Ovary (tissue), 9 donors: Measurements from ENCODE around the gene ELOVL1. TPM values are rescaled to one million over a fixed set of nuclear protein-coding genes. Genes with fewer than 3 reads are reported as not detected.

Experiments used
- DNase-seq, 5 donors: peaks; one replicate each; pipeline ENCODE4 v3.0.0-alpha.2; 2019 to 2020
- H3K27ac ChIP-seq, 2 donors: fragments of 200-600 bp; one replicate each; pipeline versions ENCODE4 v1.5.1 to v1.8.0; 2019 to 2022
- H3K27me3 ChIP-seq: fragments of 200-600 bp; one replicate; pipeline ENCODE4 v1.8.0; 2022
- H3K36me3 ChIP-seq: fragments of 200-600 bp; sonication (generic); one replicate; pipeline ENCODE4 v1.5.1; 2019
- H3K4me1 ChIP-seq: one replicate; pipeline ENCODE4 v1.8.1; 2013; ENCODE audit warnings: mild to moderate bottlenecking, moderate library complexity; ENCODE audit not compliant: insufficient read depth
- H3K4me3 ChIP-seq: fragments of 200-600 bp; sonication (generic); one replicate; pipeline ENCODE4 v1.5.1; 2017
- H3K9me3 ChIP-seq, 2 donors: fragments of 200-600 bp in 1 of 2; sonication (generic) in 1 of 2; one replicate each; pipeline versions ENCODE4 v1.5.1 to v1.8.1; 2013 to 2019; ENCODE audit warnings: mild to moderate bottlenecking in 1 of 2, moderate library complexity in 1 of 2
- EP300 ChIP-seq: sonication (generic); formaldehyde crosslinking; IDR thresholded peaks from one replicate; pipeline ENCODE4 v1.6.1; 2017; ENCODE audit warnings: antibody characterized with exemption
- POLR2A ChIP-seq: fragments of 450-650 bp; IDR thresholded peaks from one replicate; pipeline ENCODE4 v1.6.1; 2017; ENCODE audit warnings: antibody characterized with exemption, mild to moderate bottlenecking, moderate library complexity
- WGBS, 3 donors: extraction: QIAGEN DNeasy Blood & Tissue Kit in 1 of 3; methylation state at CpG; one replicate each; pipeline versions ENCODE4 v1.1.5 to v1.1.7; 2013 to 2017; 5-methylcytosine and 5-hydroxymethylcytosine counted together
- intact Hi-C, 4 donors: fragments of 100-400 bp; cut with DNase I; formaldehyde crosslinking; loops; one replicate each; pipeline versions ENCODE4 v1.11.0 to v1.15.1; 2022 to 2023
- polyA plus RNA-seq, 2 donors: library from polyadenylated mRNA; stranded (reverse); fragments of 200-250 nt in 1 of 2; fragments of 350-450 nt in 1 of 2; fragmentation: Illumina TruSeq in 1 of 2; extraction: RNeasy Lipid Tissue Mini Kit (QIAGEN cat#74804) in 1 of 2; gene quantifications; one replicate each; pipeline ENCODE4 v1.2.3, GENCODE V29; 2013 to 2014
- total RNA-seq, 7 donors: library from RNA; depleted of rRNA in 2 of 7; stranded (reverse); fragments of >200 nt in 2 of 7; fragmentation: NEBNext Ultra II Directional in 3 of 7; extraction: Animal tissue kit (Norgen Biotek cat#: 25700) in 3 of 7; gene quantifications; one replicate each; pipeline versions ENCODE4 v1.1.0 to v1.2.4, GENCODE V29; 2016 to 2023
- TF ChIP-seq, protein P1 (sequence below), 3 donors: fragments of 450-650 bp in 2 of 3; fragments of 200-600 bp in 1 of 3; IDR thresholded peaks; one replicate each; pipeline versions ENCODE4 v1.5.1 to v1.8.0; 2016 to 2022; ENCODE audit warnings: antibody characterized with exemption in 3 of 3, mild to moderate bottlenecking in 1 of 3
- donor health status: DM: no; HTN: no; CAD: no; lungs with moderate emphysema.
- donor health status: DM: no; HTN: no; CAD: no.
- donor health status: Bipolar disorder and iron deficiency.
- donor health status: DM: yes; HTN: yes; CAD: no.
- donor health status: DM: no; HTN: no; CAD: no.
- donor health status: DM: yes; HTN: yes; CAD: no.

ELOVL1 gene
- total and polyA plus RNA-seq, 9 donors = 10.0 to 130 (median 35.4) TPM

DNA sequence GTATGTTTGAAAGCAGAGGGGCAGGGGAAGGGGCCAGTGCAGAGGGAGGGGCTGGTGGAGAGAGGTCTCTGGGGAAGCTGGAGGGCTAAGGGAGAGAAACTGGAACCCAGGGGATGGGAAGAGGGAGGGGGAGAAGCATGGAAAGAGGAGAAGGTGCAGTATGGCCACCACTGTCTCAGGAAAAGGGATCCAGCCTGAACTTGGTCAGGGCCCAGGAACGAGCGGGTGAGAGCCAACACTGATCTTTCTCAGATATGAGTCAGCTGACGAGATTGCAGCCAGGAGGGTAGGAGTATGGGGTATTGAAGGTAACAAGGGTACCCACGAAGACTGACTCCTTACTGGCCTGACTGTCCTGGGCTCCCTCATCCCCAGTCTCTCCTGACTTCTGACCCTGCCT is 49.0 kb downstream of the ELOVL1 start:
- H3K27ac ChIP-seq = no peak overlapping the region
- no peaks in the 10 kb centered on the region for H3K36me3 ChIP-seq
- H3K9me3 ChIP-seq = no peaks in the 10 kb centered on the region
- no peak for DNase-seq
- no peak for TF ChIP-seq POLR2A
- TF ChIP-seq, protein P1, sequence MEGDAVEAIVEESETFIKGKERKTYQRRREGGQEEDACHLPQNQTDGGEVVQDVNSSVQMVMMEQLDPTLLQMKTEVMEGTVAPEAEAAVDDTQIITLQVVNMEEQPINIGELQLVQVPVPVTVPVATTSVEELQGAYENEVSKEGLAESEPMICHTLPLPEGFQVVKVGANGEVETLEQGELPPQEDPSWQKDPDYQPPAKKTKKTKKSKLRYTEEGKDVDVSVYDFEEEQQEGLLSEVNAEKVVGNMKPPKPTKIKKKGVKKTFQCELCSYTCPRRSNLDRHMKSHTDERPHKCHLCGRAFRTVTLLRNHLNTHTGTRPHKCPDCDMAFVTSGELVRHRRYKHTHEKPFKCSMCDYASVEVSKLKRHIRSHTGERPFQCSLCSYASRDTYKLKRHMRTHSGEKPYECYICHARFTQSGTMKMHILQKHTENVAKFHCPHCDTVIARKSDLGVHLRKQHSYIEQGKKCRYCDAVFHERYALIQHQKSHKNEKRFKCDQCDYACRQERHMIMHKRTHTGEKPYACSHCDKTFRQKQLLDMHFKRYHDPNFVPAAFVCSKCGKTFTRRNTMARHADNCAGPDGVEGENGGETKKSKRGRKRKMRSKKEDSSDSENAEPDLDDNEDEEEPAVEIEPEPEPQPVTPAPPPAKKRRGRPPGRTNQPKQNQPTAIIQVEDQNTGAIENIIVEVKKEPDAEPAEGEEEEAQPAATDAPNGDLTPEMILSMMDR (IDR thresholded peaks at IDR 0.05) = no peak
- TF ChIP-seq EP300 = no peak
- WGBS, 3 donors = 84 to 89% (median 86%) methylated on average over 4 of the region's 4 CpGs
- H3K4me3 ChIP-seq = no peak overlapping the region
- no peaks in the 10 kb centered on the region for H3K4me1 ChIP-seq
- intact Hi-C loops = no loop called here
- H3K27me3 ChIP-seq = no peaks in the 10 kb centered on the region

DNA sequence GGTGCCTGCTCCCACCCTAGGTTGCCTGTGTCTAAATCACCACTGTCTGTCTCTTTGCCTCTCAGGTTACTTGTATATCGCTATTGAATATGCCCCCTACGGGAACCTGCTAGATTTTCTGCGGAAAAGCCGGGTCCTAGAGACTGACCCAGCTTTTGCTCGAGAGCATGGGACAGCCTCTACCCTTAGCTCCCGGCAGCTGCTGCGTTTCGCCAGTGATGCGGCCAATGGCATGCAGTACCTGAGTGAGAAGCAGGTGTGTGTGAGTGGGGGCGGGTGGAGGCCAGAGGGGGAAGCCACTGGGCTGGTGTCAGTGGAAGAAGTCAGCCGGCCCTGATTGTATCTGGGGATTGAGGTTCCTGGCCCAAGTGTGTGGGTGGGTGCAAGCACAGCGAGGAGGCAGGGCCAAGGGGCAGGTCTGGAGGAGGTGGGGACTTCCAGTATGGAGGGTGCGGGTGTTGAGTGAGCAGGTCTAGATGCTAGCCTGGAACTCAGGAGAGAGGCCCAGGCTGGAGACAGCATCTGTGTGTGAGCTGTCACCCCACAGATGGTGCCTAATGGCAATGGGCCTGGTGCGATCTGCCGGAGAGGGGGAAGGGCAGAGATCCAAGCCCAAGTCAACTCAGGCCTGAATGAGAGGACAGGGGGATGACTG is 49.9 kb downstream of the ELOVL1 start:
- Histone ChIP-seq H3K9me3 (no peaks in the 10 kb centered on the region), H3K36me3 (no peaks in the 10 kb centered on the region), H3K27ac (no peak overlapping the region), H3K4me1 (no peaks in the 10 kb centered on the region), H3K4me3 (no peak overlapping the region), H3K27me3 (no peaks in the 10 kb centered on the region)
- TF ChIP-seq, protein P1 (IDR thresholded peaks at IDR 0.05) = no peak
- no peak for TF ChIP-seq POLR2A
- no peak for TF ChIP-seq EP300
- DNase-seq = peak in 1 of 5 donors; percentile 26
- intact Hi-C loops = no loop called here
- WGBS, 3 donors = 81 to 87% (median 85%) methylated on average over 15 of the region's 15 CpGs

DNA sequence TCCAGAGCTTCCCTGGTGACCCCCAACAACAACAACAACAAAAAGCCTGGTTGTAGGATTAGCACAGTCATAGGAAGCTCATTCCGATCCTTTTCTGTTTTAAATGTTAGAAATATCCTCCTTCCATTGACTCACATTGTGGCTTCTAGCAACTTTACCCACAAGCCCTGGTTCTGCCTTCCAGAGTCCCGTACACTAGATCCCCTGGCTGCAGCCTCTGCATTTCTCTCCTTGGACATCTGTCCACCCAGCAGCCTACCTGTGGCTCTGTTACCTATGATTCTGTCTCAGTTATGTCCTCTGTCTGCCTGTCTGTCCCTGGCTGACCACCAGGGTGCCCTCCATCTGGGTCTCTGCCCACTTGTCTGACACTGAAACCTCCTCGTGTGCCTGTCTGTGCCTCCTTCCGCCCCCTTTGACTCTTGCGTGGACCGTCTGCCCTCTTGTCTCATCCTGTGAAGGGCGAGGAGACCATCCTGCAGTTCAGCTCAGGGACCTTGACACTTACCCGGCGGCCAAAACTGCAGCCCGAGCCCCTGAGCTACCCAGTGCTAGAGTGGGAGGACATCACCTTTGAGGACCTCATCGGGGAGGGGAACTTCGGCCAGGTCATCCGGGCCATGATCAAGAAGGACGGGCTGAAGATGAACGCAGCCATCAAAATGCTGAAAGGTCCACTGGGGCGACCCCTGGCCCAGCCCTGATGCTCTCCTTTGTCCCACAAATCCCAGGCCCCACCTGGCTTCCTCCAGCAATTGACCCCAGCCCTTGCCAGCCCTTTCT is 50.9 kb downstream of the ELOVL1 start:
- intact Hi-C loops = no loop called here
- no peaks in the 10 kb centered on the region for H3K27me3 ChIP-seq
- no peaks in the 10 kb centered on the region for H3K36me3 ChIP-seq
- H3K27ac ChIP-seq = no peak overlapping the region
- no peaks in the 10 kb centered on the region for H3K9me3 ChIP-seq
- DNase-seq = peak in 1 of 5 donors; percentile 19
- H3K4me3 ChIP-seq = no peak overlapping the region
- TF ChIP-seq, protein P1 (IDR thresholded peaks at IDR 0.05) = no peak
- TF ChIP-seq POLR2A = no peak
- no peak for TF ChIP-seq EP300
- 85 to 86% (median 86%) methylated on average over 16 of the region's 16 CpGs for WGBS, 3 donors
- no peaks in the 10 kb centered on the region for H3K4me1 ChIP-seq

DNA sequence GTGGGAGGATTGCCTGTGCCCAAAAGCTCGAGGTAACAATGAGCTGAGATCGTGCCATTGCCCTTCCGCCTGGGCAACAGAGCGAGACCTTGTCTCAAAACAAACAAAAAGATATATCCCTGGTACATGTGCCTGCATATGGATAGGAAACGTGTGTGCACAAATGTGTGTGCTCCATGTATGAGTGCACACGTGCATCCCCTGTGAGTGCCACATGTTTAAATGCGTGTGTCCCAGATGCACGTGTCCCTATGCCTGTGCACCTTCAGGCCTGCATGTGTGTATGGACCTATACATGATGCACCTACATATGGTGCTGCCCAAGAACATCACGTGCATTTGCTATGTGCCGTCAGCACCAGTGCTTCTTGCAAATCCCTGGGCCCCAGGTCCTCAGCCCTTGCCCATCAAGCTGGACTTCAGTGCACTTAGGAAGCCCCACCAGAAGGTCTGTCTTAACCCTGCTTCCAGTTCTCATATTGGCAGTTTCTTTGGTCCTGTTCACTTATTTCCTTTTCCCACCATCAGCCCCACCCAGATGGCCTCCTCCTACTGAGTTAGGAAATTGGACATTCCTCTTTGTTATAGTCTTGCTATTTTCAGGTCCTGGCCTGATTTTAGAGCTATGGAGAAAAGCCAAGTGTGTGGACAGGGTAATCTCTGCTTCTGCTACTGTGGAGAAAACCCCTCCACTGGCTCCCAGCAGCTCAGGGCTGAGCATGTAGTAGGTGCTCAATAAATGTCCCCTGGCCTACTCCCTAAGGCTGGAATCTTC is 51.7 kb downstream of the ELOVL1 start:
- H3K4me1 ChIP-seq = no peaks in the 10 kb centered on the region
- H3K27me3 ChIP-seq = no peaks in the 10 kb centered on the region
- 88 to 92% (median 88%) methylated on average over 10 of the region's 10 CpGs for WGBS, 3 donors
- TF ChIP-seq, protein P1 (IDR thresholded peaks at IDR 0.05) = no peak
- no peak for TF ChIP-seq POLR2A
- no peak for TF ChIP-seq EP300
- intact Hi-C loops = no loop called here
- no peak overlapping the region for H3K4me3 ChIP-seq
- H3K27ac ChIP-seq = no peak overlapping the region
- no peak for DNase-seq
- no peaks in the 10 kb centered on the region for H3K36me3 ChIP-seq
- no peaks in the 10 kb centered on the region for H3K9me3 ChIP-seq
